WTC11 (cell line): Measurements from ENCODE around the gene SPDL1. TPM values are rescaled to one million over a fixed set of nuclear protein-coding genes. Genes with fewer than 3 reads are reported as not detected.

ENCODE experiments used
- ATAC-seq: fragments of 200-7000 bp; cut with Tn5 transposase; 2 replicates; pipeline ENCODE4 v1.10.0; 2021; ENCODE audit warnings: mild to moderate bottlenecking, moderate library complexity
- CTCF ChIA-PET: fragments of 300-600 bp; sonication (Branson Sonifier 250); formaldehyde crosslinking; loops from one replicate; lab custom pipeline; 2021; ENCODE audit warnings: antibody characterized with exemption; lab: Charles Lee
- POLR2A ChIA-PET: fragments of 350-600 bp; sonication (Branson Sonifier 250); formaldehyde crosslinking; loops from one replicate; lab custom pipeline; 2021; ENCODE audit warnings: antibody characterized with exemption; lab: Charles Lee
- DNase-seq: peaks from one replicate; pipeline ENCODE4 v3.0.0; 2021; ENCODE audit warnings: low spot score
- H3K27ac Mint-ChIP-seq: 2 replicates; pipeline ENCODE4 v1.8.0; 2021; ENCODE audit warnings: mixed read lengths
- H3K27me3 Mint-ChIP-seq: 2 replicates; pipeline ENCODE4 v1.8.0; 2021; ENCODE audit warnings: low read depth, mild to moderate bottlenecking, moderate library complexity, mixed read lengths
- H3K36me3 Mint-ChIP-seq: 2 replicates; pipeline ENCODE4 v1.8.0; 2021; ENCODE audit warnings: mixed read lengths
- H3K4me1 Mint-ChIP-seq: 2 replicates; pipeline ENCODE4 v1.8.0; 2022; ENCODE audit warnings: mixed read lengths
- H3K4me3 Mint-ChIP-seq: 2 replicates; pipeline ENCODE4 v1.8.0; 2021; ENCODE audit warnings: mild to moderate bottlenecking, moderate library complexity, mixed read lengths
- H3K9me3 Mint-ChIP-seq: 2 replicates; pipeline ENCODE4 v1.8.0; 2021; ENCODE audit warnings: mixed read lengths
- CBFB ChIP-seq: sonication (generic); formaldehyde crosslinking; IDR thresholded peaks from 2 replicates; pipeline ENCODE4 v1.8.1; 2022; ENCODE audit warnings: mild to moderate bottlenecking, low read depth, missing genetic modification reagents
- ESRRA ChIP-seq: sonication (generic); formaldehyde crosslinking; IDR thresholded peaks from 2 replicates; pipeline ENCODE4 v1.8.1; 2022; ENCODE audit warnings: mild to moderate bottlenecking, missing genetic modification reagents, borderline replicate concordance
- ETV6 ChIP-seq: sonication (generic); formaldehyde crosslinking; IDR thresholded peaks from 2 replicates; pipeline ENCODE4 v1.8.1; 2022; ENCODE audit warnings: mild to moderate bottlenecking, missing genetic modification reagents
- FOXK1 ChIP-seq: sonication (generic); formaldehyde crosslinking; IDR thresholded peaks from 2 replicates; pipeline ENCODE4 v1.8.0; 2022; ENCODE audit warnings: mild to moderate bottlenecking, moderate library complexity, missing genetic modification reagents
- HMGA2 ChIP-seq: fragments of 250-450 bp; sonication (Bioruptor Pico); IDR thresholded peaks from 2 replicates; pipeline ENCODE4 v1.4.0; 2021; ENCODE audit warnings: mild to moderate bottlenecking, moderate library complexity
- SMAD4 ChIP-seq: sonication (generic); formaldehyde crosslinking; IDR thresholded peaks from 2 replicates; pipeline ENCODE4 v1.8.0; 2022; ENCODE audit warnings: mild to moderate bottlenecking, missing genetic modification reagents
- ZBTB21 ChIP-seq: sonication (generic); formaldehyde crosslinking; IDR thresholded peaks from 2 replicates; pipeline ENCODE4 v1.8.1; 2023; ENCODE audit warnings: mild to moderate bottlenecking, missing genetic modification reagents, borderline replicate concordance
- ZNF416 ChIP-seq: fragments of 250-450 bp; sonication (Bioruptor Pico); IDR thresholded peaks from 2 replicates; pipeline ENCODE4 v1.9.0; 2021; ENCODE audit warnings: mild to moderate bottlenecking, inconsistent platforms
- ZNF671 ChIP-seq: fragments of 250-450 bp; sonication (Bioruptor Pico); IDR thresholded peaks from 2 replicates; pipeline ENCODE4 v1.8.0; 2021; ENCODE audit warnings: mild to moderate bottlenecking
- total RNA-seq: library from RNA; stranded (reverse); gene quantifications from 3 replicates; pipeline ENCODE4 v1.2.3, GENCODE V29; 2021
- TF ChIP-seq, protein P1 (sequence below): fragments of 250-450 bp; sonication (Bioruptor Pico); IDR thresholded peaks from 2 replicates; pipeline ENCODE4 v1.9.0; 2021; ENCODE audit warnings: mild to moderate bottlenecking
- TF ChIP-seq, protein P2 (sequence below): sonication (generic); formaldehyde crosslinking; IDR thresholded peaks from 2 replicates; pipeline ENCODE4 v1.8.1; 2022; ENCODE audit warnings: missing genetic modification reagents, borderline replicate concordance
- TF ChIP-seq, protein P3 (sequence below): sonication (generic); formaldehyde crosslinking; IDR thresholded peaks from 2 replicates; pipeline ENCODE4 v1.8.0; 2022; ENCODE audit warnings: mild to moderate bottlenecking, missing genetic modification reagents
- TF ChIP-seq, protein P4 (sequence below): sonication (generic); formaldehyde crosslinking; IDR thresholded peaks from 2 replicates; pipeline ENCODE4 v1.8.0; 2022; ENCODE audit warnings: mild to moderate bottlenecking, missing genetic modification reagents
- TF ChIP-seq, protein P5 (sequence below): sonication (generic); formaldehyde crosslinking; IDR thresholded peaks from 2 replicates; pipeline ENCODE4 v1.8.0; 2022; ENCODE audit warnings: mild to moderate bottlenecking, missing genetic modification reagents
- TF ChIP-seq, protein P6 (sequence below): sonication (generic); formaldehyde crosslinking; IDR thresholded peaks from 2 replicates; pipeline ENCODE4 v1.8.0; 2023; ENCODE audit warnings: mild to moderate bottlenecking, missing genetic modification reagents
- TF ChIP-seq, protein P7 (sequence below): sonication (generic); formaldehyde crosslinking; IDR thresholded peaks from 2 replicates; pipeline ENCODE4 v1.8.1; 2022; ENCODE audit warnings: low read depth, mild to moderate bottlenecking, moderate library complexity, missing genetic modification reagents, borderline replicate concordance
- TF ChIP-seq, protein P8 (sequence below): sonication (generic); formaldehyde crosslinking; IDR thresholded peaks from 2 replicates; pipeline ENCODE4 v1.8.1; 2023; ENCODE audit warnings: mild to moderate bottlenecking, missing genetic modification reagents

The SPDL1 gene
- total RNA-seq, 1 experiment from 2014 or later = 35.1 TPM

DNA sequence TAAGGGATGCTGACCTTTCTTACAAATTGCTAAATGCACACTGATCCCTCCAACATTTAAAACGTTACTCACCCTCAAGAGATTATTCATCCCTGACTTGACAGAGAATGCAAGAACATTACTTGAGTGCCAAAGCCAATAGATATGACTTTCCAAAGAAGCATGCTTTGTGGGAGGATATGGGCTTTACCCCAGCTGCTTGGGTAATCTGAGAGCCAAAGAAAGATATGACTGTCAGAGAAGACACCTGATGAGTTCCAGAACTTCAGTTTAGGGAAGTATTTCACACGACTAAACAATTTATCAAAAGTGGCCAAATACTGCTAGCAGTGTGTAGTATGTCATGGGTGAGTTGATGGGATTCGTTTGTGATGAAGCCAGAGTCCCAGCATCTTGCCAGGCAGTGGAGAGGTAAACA lies 7.4 kb upstream of the SPDL1 start (continued):
- TF ChIP-seq, protein P1, sequence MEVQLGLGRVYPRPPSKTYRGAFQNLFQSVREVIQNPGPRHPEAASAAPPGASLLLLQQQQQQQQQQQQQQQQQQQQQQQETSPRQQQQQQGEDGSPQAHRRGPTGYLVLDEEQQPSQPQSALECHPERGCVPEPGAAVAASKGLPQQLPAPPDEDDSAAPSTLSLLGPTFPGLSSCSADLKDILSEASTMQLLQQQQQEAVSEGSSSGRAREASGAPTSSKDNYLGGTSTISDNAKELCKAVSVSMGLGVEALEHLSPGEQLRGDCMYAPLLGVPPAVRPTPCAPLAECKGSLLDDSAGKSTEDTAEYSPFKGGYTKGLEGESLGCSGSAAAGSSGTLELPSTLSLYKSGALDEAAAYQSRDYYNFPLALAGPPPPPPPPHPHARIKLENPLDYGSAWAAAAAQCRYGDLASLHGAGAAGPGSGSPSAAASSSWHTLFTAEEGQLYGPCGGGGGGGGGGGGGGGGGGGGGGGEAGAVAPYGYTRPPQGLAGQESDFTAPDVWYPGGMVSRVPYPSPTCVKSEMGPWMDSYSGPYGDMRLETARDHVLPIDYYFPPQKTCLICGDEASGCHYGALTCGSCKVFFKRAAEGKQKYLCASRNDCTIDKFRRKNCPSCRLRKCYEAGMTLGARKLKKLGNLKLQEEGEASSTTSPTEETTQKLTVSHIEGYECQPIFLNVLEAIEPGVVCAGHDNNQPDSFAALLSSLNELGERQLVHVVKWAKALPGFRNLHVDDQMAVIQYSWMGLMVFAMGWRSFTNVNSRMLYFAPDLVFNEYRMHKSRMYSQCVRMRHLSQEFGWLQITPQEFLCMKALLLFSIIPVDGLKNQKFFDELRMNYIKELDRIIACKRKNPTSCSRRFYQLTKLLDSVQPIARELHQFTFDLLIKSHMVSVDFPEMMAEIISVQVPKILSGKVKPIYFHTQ = no peak
- TF ChIP-seq ZNF416 (CRISPR knock-in tag) (no peak), CBFB (CRISPR knock-in tag) (no peak), ZBTB21 (CRISPR knock-in tag) (no peak), ETV6 (no peak)
- TF ChIP-seq, protein P2, sequence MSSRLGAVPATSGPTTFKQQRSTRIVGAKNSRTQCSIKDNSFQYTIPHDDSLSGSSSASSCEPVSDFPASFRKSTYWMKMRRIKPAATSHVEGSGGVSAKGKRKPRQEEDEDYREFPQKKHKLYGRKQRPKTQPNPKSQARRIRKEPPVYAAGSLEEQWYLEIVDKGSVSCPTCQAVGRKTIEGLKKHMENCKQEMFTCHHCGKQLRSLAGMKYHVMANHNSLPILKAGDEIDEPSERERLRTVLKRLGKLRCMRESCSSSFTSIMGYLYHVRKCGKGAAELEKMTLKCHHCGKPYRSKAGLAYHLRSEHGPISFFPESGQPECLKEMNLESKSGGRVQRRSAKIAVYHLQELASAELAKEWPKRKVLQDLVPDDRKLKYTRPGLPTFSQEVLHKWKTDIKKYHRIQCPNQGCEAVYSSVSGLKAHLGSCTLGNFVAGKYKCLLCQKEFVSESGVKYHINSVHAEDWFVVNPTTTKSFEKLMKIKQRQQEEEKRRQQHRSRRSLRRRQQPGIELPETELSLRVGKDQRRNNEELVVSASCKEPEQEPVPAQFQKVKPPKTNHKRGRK (CRISPR knock-in tag) = no peak

DNA sequence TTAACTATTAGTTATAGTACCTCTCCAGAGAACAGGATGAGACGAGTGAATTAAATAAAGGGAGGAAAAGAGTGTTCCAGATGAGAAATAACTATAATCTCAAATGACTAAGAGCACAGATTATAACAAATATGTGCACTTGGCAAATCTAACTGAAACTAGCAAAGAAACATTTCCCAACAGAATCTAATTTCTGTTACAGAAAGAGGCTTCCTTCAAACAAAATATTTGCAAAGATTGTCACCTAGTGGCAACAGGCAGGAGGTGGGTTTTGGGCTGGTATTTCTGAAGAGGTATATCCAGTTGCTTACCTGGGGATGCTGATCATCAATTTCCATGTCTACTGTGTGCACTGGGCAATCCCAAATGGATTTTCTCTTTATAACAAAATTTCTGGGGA lies 5.6 kb upstream of the SPDL1 start:
- H3K27me3 Mint-ChIP-seq = no peaks in the 10 kb centered on the region; the same call in none of the 2 replicates
- no peaks in the 10 kb centered on the region for H3K4me1 Mint-ChIP-seq
- no peak overlapping the region for H3K4me3 Mint-ChIP-seq
- no peaks in the 10 kb centered on the region for H3K36me3 Mint-ChIP-seq
- CTCF ChIA-PET = no interaction called here
- ATAC-seq = 0 out of 2 replicates have a peak, but pooled peaks have one; percentile 45
- POLR2A ChIA-PET = no interaction called here
- no peak for DNase-seq
- no peak overlapping the region for H3K27ac Mint-ChIP-seq
- TF ChIP-seq SMAD4 (CRISPR knock-in tag) = no peak
- no peak for TF ChIP-seq ZBTB21 (CRISPR knock-in tag)
- TF ChIP-seq, protein P3, sequence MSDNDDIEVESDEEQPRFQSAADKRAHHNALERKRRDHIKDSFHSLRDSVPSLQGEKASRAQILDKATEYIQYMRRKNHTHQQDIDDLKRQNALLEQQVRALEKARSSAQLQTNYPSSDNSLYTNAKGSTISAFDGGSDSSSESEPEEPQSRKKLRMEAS (CRISPR knock-in tag) = no peak
- TF ChIP-seq, protein P4, sequence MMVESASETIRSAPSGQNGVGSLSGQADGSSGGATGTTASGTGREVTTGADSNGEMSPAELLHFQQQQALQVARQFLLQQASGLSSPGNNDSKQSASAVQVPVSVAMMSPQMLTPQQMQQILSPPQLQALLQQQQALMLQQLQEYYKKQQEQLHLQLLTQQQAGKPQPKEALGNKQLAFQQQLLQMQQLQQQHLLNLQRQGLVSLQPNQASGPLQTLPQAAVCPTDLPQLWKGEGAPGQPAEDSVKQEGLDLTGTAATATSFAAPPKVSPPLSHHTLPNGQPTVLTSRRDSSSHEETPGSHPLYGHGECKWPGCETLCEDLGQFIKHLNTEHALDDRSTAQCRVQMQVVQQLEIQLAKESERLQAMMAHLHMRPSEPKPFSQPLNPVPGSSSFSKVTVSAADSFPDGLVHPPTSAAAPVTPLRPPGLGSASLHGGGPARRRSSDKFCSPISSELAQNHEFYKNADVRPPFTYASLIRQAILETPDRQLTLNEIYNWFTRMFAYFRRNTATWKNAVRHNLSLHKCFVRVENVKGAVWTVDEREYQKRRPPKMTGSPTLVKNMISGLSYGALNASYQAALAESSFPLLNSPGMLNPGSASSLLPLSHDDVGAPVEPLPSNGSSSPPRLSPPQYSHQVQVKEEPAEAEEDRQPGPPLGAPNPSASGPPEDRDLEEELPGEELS (CRISPR knock-in tag) = no peak
- no peaks in the 10 kb centered on the region for H3K9me3 Mint-ChIP-seq

DNA sequence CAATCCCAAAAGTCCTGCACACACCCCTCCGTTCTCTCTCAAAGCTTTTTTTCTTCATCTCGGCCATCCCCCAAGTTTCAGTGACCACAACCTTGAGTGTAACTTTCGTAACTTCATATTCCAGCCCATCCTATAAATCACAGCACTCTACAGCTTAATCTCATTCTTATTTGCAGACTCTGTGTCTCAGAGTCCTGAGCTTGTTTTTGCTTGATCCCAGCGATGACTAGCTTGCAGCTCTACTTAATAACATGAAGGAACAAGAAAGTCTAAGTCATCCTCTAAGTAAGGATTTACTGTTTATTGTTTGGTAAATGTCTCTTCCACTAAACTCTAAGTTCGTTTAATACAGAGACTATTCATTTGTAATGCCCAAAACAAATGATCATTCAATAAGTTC lies 2.6 kb upstream of the SPDL1 start:
- TF ChIP-seq, protein P5, sequence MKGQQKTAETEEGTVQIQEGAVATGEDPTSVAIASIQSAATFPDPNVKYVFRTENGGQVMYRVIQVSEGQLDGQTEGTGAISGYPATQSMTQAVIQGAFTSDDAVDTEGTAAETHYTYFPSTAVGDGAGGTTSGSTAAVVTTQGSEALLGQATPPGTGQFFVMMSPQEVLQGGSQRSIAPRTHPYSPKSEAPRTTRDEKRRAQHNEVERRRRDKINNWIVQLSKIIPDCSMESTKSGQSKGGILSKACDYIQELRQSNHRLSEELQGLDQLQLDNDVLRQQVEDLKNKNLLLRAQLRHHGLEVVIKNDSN (CRISPR knock-in tag) = no peak
- TF ChIP-seq, protein P6, sequence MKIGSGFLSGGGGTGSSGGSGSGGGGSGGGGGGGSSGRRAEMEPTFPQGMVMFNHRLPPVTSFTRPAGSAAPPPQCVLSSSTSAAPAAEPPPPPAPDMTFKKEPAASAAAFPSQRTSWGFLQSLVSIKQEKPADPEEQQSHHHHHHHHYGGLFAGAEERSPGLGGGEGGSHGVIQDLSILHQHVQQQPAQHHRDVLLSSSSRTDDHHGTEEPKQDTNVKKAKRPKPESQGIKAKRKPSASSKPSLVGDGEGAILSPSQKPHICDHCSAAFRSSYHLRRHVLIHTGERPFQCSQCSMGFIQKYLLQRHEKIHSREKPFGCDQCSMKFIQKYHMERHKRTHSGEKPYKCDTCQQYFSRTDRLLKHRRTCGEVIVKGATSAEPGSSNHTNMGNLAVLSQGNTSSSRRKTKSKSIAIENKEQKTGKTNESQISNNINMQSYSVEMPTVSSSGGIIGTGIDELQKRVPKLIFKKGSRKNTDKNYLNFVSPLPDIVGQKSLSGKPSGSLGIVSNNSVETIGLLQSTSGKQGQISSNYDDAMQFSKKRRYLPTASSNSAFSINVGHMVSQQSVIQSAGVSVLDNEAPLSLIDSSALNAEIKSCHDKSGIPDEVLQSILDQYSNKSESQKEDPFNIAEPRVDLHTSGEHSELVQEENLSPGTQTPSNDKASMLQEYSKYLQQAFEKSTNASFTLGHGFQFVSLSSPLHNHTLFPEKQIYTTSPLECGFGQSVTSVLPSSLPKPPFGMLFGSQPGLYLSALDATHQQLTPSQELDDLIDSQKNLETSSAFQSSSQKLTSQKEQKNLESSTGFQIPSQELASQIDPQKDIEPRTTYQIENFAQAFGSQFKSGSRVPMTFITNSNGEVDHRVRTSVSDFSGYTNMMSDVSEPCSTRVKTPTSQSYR (CRISPR knock-in tag) = no peak
- no peak for TF ChIP-seq ESRRA (CRISPR knock-in tag)
- no peak for TF ChIP-seq HMGA2 (CRISPR knock-in tag)
- TF ChIP-seq ZNF671 = no peak
- TF ChIP-seq, protein P7, sequence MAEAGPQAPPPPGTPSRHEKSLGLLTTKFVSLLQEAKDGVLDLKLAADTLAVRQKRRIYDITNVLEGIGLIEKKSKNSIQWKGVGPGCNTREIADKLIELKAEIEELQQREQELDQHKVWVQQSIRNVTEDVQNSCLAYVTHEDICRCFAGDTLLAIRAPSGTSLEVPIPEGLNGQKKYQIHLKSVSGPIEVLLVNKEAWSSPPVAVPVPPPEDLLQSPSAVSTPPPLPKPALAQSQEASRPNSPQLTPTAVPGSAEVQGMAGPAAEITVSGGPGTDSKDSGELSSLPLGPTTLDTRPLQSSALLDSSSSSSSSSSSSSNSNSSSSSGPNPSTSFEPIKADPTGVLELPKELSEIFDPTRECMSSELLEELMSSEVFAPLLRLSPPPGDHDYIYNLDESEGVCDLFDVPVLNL (CRISPR knock-in tag) = no peak
- TF ChIP-seq, protein P8, sequence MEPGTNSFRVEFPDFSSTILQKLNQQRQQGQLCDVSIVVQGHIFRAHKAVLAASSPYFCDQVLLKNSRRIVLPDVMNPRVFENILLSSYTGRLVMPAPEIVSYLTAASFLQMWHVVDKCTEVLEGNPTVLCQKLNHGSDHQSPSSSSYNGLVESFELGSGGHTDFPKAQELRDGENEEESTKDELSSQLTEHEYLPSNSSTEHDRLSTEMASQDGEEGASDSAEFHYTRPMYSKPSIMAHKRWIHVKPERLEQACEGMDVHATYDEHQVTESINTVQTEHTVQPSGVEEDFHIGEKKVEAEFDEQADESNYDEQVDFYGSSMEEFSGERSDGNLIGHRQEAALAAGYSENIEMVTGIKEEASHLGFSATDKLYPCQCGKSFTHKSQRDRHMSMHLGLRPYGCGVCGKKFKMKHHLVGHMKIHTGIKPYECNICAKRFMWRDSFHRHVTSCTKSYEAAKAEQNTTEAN (CRISPR knock-in tag) = no peak
- no peak for TF ChIP-seq FOXK1
- ChIA-PET CTCF (interaction anchor here (0.8 to 1.4 kb wide), 6 partner anchors 12 to 874 kb away, joined by 3 to 5 read pairs (median 4); no protein-coding TSS in a partner anchor), POLR2A (no interaction called here)
- H3K4me3 Mint-ChIP-seq = no peak overlapping the region
- no peaks in the 10 kb centered on the region; the same call in 1 of the 2 replicates for H3K27me3 Mint-ChIP-seq
- DNase-seq (no peak), ATAC-seq (no peak)
- H3K9me3 Mint-ChIP-seq = no peaks in the 10 kb centered on the region
- no peak overlapping the region for H3K27ac Mint-ChIP-seq
- peaks cover 10% of the 10 kb centered on the region for H3K4me1 Mint-ChIP-seq
- no peaks in the 10 kb centered on the region for H3K36me3 Mint-ChIP-seq
